ENCODE results near the gene TBCCD1. TPM values are rescaled to one million over a fixed set of nuclear protein-coding genes. Genes with fewer than 3 reads are reported as not detected.

The TBCCD1 gene, protein sequence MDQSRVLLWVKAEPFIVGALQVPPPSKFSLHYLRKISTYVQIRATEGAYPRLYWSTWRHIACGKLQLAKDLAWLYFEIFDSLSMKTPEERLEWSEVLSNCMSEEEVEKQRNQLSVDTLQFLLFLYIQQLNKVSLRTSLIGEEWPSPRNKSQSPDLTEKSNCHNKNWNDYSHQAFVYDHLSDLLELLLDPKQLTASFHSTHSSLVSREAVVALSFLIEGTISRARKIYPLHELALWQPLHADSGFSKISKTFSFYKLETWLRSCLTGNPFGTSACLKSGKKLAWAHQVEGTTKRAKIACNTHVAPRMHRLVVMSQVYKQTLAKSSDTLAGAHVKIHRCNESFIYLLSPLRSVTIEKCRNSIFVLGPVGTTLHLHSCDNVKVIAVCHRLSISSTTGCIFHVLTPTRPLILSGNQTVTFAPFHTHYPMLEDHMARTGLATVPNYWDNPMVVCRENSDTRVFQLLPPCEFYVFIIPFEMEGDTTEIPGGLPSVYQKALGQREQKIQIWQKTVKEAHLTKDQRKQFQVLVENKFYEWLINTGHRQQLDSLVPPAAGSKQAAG
- 14.6 TPM for total RNA-seq

DNA sequence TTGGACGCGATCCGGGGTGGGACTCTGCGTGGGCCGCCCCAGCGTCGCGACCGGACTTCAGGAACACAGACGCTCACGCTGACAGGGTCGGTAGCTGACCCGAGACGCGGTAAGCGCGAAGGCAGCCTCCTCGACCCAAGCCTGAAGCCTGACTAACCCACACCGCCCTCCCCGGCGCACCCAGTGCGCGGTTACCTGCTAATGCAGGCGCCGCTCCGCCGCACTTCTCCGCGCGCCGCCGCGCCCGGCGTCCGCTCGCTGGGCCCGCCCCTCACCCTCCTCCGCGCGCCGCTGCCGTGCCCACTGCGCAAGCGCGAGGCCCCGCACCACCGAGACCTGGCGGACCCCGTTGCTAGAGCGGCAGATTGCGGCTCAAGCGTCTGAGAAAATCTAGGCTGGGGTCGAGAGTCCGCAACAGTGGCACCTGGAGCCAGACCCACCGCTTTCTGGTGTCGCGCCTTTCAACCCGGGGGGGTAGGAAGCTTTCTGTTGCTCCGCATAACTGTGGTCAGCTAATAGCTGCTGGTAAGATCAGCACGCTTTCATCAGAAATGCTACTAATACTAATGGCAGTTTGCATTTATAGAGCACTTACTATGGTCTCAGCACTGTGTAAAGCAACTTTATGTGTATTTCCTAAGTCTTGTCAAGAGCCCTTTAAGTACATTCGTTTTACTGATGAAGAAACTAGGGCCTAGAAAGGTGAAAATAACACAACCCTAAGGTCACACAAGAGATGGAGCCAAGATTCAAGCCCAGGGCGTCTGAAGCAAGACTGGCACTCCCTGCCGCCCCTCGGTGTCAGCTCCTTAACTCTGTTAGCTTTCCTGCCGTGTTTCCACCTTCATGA lies at the start of gene TBCCD1:
TSS of gene TBCCD1 (minus strand) at position 268 of the 850 bp plus-strand sequence. CDS start 3,010 bp downstream, outside the sequence.
- Histone ChIP-seq H3K9me3 (ENCODE audit: control insufficient read depth in 3 of 3, low read length in 3 of 3) (no peaks in the 10 kb centered on the region), H3K4me3 (ENCODE audit: low read length in 3 of 3) (peak within 1 kb of the TSS; percentile 93 to 98 (median 96)), H3K27me3 (ENCODE audit: control insufficient read depth in 3 of 3, insufficient read depth in 3 of 3, low read length in 3 of 3) (no peaks in the 10 kb centered on the region), H3K4me1 (ENCODE audit: control insufficient read depth in 3 of 3, insufficient read depth in 3 of 3, low read length in 3 of 3) (peaks cover 23 to 39% (median 27%) of the 10 kb centered on the region in 3 donors), H3K27ac (ENCODE audit: low read depth, low read length) (peak within 1 kb of the TSS; percentile 85), H3K36me3 (ENCODE audit: control insufficient read depth in 3 of 3, insufficient read depth in 3 of 3, low read length in 3 of 3) (peaks cover 4 to 5% (median 4%) of the 10 kb centered on the region in 3 donors), H3K9ac (ENCODE audit: low read depth in 1 of 3, low read length in 3 of 3) (peak within 1 kb of the TSS; percentile 97 to 98 (median 98))

- Histone ChIP-seq H3K27ac (ENCODE audit: low read depth, low read length) (no peak overlapping the region), H3K9me3 (ENCODE audit: control insufficient read depth in 3 of 3, low read length in 3 of 3) (no peaks in the 10 kb centered on the region), H3K9ac (ENCODE audit: low read depth in 1 of 3, low read length in 3 of 3) (no peak overlapping the region), H3K4me3 (ENCODE audit: low read length in 3 of 3) (no peak overlapping the region), H3K4me1 (ENCODE audit: control insufficient read depth in 3 of 3, insufficient read depth in 3 of 3, low read length in 3 of 3) (peaks cover 5 to 8% (median 7%) of the 10 kb centered on the region in 3 donors), H3K36me3 (ENCODE audit: control insufficient read depth in 3 of 3, insufficient read depth in 3 of 3, low read length in 3 of 3) (no peaks in the 10 kb centered on the region), H3K27me3 (ENCODE audit: control insufficient read depth in 3 of 3, insufficient read depth in 3 of 3, low read length in 3 of 3) (peaks cover 23 to 37% (median 33%) of the 10 kb centered on the region in 3 donors)
Observed at GRCh38 chr3:186616299-186616617, 49.1 kb upstream of the TBCCD1 start.

DNA sequence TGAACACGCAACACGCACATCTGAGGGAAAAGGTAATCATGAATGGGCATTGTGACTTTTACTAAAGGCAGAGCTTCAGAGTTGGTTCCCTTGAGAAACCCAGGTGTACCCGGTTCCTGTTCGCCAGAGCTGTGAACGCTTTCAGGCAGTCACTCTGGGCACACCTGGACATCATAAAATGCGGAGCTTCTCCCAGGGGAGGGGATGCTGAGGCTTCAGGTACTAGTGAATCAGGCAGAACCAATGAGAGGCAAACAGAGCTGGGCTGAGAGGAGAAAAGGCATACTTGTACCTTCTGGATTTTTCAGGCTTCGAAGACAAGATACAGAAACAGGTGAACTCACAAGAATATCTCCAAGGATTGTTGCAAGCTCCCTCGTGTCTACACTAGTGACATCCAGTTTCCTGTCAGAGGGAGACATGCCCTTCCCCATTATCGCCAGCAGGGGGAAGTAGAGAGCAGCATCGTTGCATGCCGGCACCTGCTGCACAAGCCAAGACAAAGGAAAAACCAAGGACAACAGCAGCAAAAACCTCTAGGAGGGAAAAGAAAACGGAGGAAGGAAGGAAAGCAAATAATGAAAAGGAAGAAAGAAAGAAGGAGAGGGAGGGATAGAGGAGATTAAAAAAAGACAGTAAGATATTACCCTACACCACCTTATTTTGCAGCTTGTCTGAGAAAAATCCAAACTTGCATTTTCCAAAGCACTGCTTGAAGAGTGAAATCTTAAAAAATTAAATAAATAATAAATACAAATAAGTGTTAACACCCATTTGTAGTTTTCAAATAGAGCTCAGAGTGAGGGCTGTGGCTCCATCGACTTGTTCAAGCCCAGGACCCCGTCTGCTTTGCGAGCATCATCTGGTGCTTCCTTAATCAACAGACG lies 47.7 kb upstream of the TBCCD1 start:
- no peaks in the 10 kb centered on the region for H3K36me3 ChIP-seq (ENCODE audit: control insufficient read depth in 3 of 3, insufficient read depth in 3 of 3, low read length in 3 of 3)
- H3K9me3 ChIP-seq (ENCODE audit: control insufficient read depth in 3 of 3, low read length in 3 of 3) = no peaks in the 10 kb centered on the region
- H3K27me3 ChIP-seq (ENCODE audit: control insufficient read depth in 3 of 3, insufficient read depth in 3 of 3, low read length in 3 of 3) = peaks cover 18 to 29% (median 26%) of the 10 kb centered on the region in 3 donors
- H3K4me1 ChIP-seq (ENCODE audit: control insufficient read depth in 3 of 3, insufficient read depth in 3 of 3, low read length in 3 of 3) = peaks cover 5 to 8% (median 7%) of the 10 kb centered on the region in 3 donors
- no peak overlapping the region for H3K9ac ChIP-seq (ENCODE audit: low read depth in 1 of 3, low read length in 3 of 3)
- no peak overlapping the region for H3K4me3 ChIP-seq (ENCODE audit: low read length in 3 of 3)
- H3K27ac ChIP-seq (ENCODE audit: low read depth, low read length) = no peak overlapping the region

DNA sequence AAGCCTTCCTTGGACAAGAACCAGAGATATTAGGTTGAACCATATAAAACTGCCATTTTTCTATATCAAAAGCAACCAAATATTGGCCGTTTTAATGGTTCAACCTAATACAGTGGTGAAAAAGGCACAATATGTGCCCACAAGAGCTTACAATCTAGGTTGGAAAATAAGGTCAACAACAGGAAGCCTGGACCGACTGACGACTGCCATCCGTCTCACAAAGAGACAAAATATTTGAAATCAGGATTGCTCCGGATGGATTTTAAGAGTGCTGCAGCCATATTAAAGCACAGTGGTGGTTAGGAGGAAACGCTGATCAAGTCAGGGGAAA lies 47.1 kb upstream of the TBCCD1 start:
- peaks cover 18 to 28% (median 26%) of the 10 kb centered on the region in 3 donors for H3K27me3 ChIP-seq (ENCODE audit: control insufficient read depth in 3 of 3, insufficient read depth in 3 of 3, low read length in 3 of 3)
- H3K36me3 ChIP-seq (ENCODE audit: control insufficient read depth in 3 of 3, insufficient read depth in 3 of 3, low read length in 3 of 3) = no peaks in the 10 kb centered on the region
- H3K9me3 ChIP-seq (ENCODE audit: control insufficient read depth in 3 of 3, low read length in 3 of 3) = no peaks in the 10 kb centered on the region
- H3K27ac ChIP-seq (ENCODE audit: low read depth, low read length) = no peak overlapping the region
- H3K4me3 ChIP-seq (ENCODE audit: low read length in 3 of 3) = no peak overlapping the region
- H3K4me1 ChIP-seq (ENCODE audit: control insufficient read depth in 3 of 3, insufficient read depth in 3 of 3, low read length in 3 of 3) = peaks cover 5 to 8% (median 7%) of the 10 kb centered on the region in 3 donors
- H3K9ac ChIP-seq (ENCODE audit: low read depth in 1 of 3, low read length in 3 of 3) = no peak overlapping the region

GRCh38 chr3:186613637-186614265 lies 46.6 kb upstream of the TBCCD1 start:
- no peak overlapping the region for H3K4me3 ChIP-seq (ENCODE audit: low read length in 3 of 3)
- peaks cover 5 to 8% (median 7%) of the 10 kb centered on the region in 3 donors for H3K4me1 ChIP-seq (ENCODE audit: control insufficient read depth in 3 of 3, insufficient read depth in 3 of 3, low read length in 3 of 3)
- no peak overlapping the region for H3K27ac ChIP-seq (ENCODE audit: low read depth, low read length)
- no peaks in the 10 kb centered on the region for H3K9me3 ChIP-seq (ENCODE audit: control insufficient read depth in 3 of 3, low read length in 3 of 3)
- H3K36me3 ChIP-seq (ENCODE audit: control insufficient read depth in 3 of 3, insufficient read depth in 3 of 3, low read length in 3 of 3) = no peaks in the 10 kb centered on the region
- no peak overlapping the region for H3K9ac ChIP-seq (ENCODE audit: low read depth in 1 of 3, low read length in 3 of 3)
- peaks cover 18 to 27% (median 26%) of the 10 kb centered on the region in 3 donors for H3K27me3 ChIP-seq (ENCODE audit: control insufficient read depth in 3 of 3, insufficient read depth in 3 of 3, low read length in 3 of 3)

DNA sequence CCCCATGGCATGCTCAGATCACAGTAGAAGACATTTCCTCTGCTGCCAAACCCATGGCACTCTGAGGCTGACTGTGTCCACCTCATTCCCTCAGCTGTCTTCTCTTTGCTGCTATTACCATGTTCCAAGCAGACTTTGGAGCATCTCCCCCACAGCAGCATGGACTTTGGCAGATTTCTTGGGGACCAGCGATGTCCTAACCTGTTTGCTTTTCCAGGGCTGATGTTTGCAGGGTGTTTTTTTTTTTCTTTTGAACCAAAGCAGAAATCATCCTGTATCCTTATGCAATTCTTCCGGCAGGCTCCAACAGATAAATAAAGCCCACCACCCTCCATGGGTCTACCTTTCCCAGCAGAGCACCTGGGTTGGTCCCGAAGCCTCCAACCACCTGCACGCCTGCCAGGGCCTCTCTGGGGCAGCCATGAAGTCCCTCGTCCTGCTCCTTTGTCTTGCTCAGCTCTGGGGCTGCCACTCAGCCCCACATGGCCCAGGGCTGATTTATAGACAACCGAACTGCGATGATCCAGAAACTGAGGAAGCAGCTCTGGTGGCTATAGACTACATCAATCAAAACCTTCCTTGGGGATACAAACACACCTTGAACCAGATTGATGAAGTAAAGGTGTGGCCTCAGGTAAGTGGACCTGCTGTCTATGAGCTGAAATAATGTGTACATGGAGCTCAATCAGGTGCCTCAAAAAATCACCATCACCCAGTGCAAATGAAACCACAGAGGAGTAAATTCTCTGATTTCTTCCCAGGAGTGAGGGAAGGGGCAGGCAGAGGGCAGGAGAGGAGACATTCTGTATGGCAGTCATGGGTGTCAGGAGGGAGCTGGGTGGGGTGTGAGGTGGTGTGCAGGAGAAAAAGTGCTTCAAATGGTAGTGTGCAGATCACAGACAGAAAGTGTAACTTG lies 45.8 kb upstream of the TBCCD1 start, which contains the start of gene AHSG:
TSS of gene AHSG (plus strand) at position 340 of the 916 bp plus-strand sequence. CDS start at position 422, 82 bp downstream.
- H3K9ac ChIP-seq (ENCODE audit: low read depth in 1 of 3, low read length in 3 of 3) = no peak within 1 kb of the TSS
- H3K36me3 ChIP-seq (ENCODE audit: control insufficient read depth in 3 of 3, insufficient read depth in 3 of 3, low read length in 3 of 3) = no peaks in the 10 kb centered on the region
- peaks cover 5 to 8% (median 7%) of the 10 kb centered on the region in 3 donors for H3K4me1 ChIP-seq (ENCODE audit: control insufficient read depth in 3 of 3, insufficient read depth in 3 of 3, low read length in 3 of 3)
- peaks cover 12 to 26% (median 19%) of the 10 kb centered on the region in 3 donors for H3K27me3 ChIP-seq (ENCODE audit: control insufficient read depth in 3 of 3, insufficient read depth in 3 of 3, low read length in 3 of 3)
- no peaks in the 10 kb centered on the region for H3K9me3 ChIP-seq (ENCODE audit: control insufficient read depth in 3 of 3, low read length in 3 of 3)
- no peak within 1 kb of the TSS for H3K4me3 ChIP-seq (ENCODE audit: low read length in 3 of 3)
- H3K27ac ChIP-seq (ENCODE audit: low read depth, low read length) = no peak within 1 kb of the TSS

- peaks cover 2 to 3% (median 2%) of the 10 kb centered on the region in 3 donors for H3K4me1 ChIP-seq (ENCODE audit: control insufficient read depth in 3 of 3, insufficient read depth in 3 of 3, low read length in 3 of 3)
- no peak overlapping the region for H3K9ac ChIP-seq (ENCODE audit: low read depth in 1 of 3, low read length in 3 of 3)
- H3K36me3 ChIP-seq (ENCODE audit: control insufficient read depth in 3 of 3, insufficient read depth in 3 of 3, low read length in 3 of 3) = no peaks in the 10 kb centered on the region
- H3K9me3 ChIP-seq (ENCODE audit: control insufficient read depth in 3 of 3, low read length in 3 of 3) = no peaks in the 10 kb centered on the region
- H3K27me3 ChIP-seq (ENCODE audit: control insufficient read depth in 3 of 3, insufficient read depth in 3 of 3, low read length in 3 of 3) = peaks cover 6 to 17% (median 11%) of the 10 kb centered on the region in 3 donors
- H3K27ac ChIP-seq (ENCODE audit: low read depth, low read length) = no peak overlapping the region
- H3K4me3 ChIP-seq (ENCODE audit: low read length in 3 of 3) = no peak overlapping the region
Observed at GRCh38 chr3:186612065-186612464, 44.9 kb upstream of the TBCCD1 start.

- Histone ChIP-seq H3K27me3 (ENCODE audit: control insufficient read depth in 3 of 3, insufficient read depth in 3 of 3, low read length in 3 of 3) (peaks cover 2 to 10% (median 4%) of the 10 kb centered on the region in 3 donors), H3K27ac (ENCODE audit: low read depth, low read length) (no peak overlapping the region), H3K9me3 (ENCODE audit: control insufficient read depth in 3 of 3, low read length in 3 of 3) (no peaks in the 10 kb centered on the region), H3K4me3 (ENCODE audit: low read length in 3 of 3) (no peak overlapping the region), H3K9ac (ENCODE audit: low read depth in 1 of 3, low read length in 3 of 3) (no peak overlapping the region), H3K4me1 (ENCODE audit: control insufficient read depth in 3 of 3, insufficient read depth in 3 of 3, low read length in 3 of 3) (no peaks in the 10 kb centered on the region), H3K36me3 (ENCODE audit: control insufficient read depth in 3 of 3, insufficient read depth in 3 of 3, low read length in 3 of 3) (no peaks in the 10 kb centered on the region)
Observed at GRCh38 chr3:186609247-186609868, 42.2 kb upstream of the TBCCD1 start.
